DLD1 (cell line): ENCODE results near the gene MYCBP2.
"Not testable (repeated sequence)": the region's sequence is repeated elsewhere in the genome, so short reads cannot be mapped to it uniquely, and the experiment has no call there.

Experiments used
- in situ Hi-C: cut with HindIII; loops from 2 replicates; pipeline ENCODE4 v1.10.0; 2017; ENCODE audit warnings: low sequenced_read_pairs

The MYCBP2 gene

DNA sequence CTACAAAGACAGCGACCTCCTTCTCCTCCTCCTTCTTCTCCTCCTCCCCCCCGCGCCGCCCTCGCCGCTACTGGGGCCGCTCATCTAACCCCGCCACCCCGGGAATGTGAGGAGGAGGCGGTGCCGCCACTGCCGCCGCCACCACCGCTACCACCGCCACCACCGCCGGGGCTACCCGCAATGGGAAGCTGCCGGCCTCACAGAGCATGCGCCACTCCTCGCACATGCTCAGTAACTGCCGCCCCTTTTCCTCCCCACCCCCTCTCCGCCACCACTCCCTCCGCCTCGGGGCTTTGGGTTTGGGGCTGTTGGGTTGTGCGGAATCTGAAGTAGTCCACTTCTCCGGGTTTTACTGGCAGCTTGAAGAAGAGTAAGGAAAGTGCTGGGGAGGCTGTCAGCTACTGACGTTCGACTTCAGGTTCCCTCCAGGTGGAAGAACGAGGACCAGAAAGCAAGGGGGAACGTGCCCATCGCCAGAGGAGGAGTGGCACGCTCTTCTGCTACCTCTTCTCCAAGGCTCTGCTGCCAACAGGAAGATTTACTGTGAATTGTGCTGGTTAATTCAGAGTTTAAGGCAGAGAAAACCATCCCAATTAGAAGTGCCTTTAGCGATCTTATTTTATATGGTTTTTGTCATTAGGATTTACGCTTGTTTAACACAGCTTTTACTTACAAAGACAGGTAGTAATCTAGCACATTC lies at the start of gene MYCBP2:
MYCBP2 (minus strand) TSS at position 190 of the 700 bp plus-strand sequence. CDS start 319 bp downstream, outside the sequence.
- in situ Hi-C loops = no loop called here

DNA sequence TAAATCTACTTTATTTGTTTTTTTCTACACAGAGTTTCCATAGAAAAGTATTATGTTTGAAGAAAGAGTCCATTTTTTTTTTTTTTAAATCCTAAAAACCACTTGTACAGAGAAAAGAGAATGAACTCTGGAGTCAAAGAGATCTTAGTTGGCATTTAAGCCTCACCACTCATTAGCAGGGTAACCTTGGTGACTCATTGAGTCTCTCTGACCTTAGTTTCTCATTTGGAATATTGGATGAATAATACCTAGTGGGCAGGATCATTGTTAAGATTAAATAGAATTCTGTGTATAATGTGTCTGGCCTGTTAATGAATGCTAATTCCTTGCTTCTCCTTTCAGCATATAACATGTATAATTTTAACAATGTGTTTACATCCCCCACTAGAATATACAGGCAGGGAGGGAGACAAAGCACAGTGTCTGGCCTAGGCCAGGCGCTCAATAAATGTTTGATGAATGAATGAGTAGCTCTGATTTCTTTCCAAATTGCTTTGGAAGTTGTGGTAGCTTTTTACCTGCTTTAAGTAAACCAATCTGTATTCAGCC lies 48.7 kb upstream of the MYCBP2 start:
- in situ Hi-C loops = no loop called here

DNA sequence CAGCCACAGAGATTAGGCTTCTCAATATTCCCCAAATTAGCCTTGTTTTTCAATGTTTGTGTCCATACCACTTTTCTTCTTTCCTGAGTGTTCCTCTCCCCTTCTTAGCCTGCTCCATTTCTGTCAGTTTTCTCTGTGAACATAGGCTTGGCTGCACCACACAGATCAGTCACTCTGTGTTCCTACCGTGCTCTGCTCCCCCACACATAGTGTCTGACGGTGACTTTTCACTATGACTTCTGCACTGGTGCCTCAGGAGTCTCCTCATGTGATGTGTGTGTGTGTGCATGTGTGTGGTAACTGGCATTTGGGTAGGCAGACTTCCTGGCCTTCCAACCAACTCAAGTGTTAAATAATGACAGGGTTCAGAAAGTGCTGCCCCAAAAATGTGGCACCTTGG lies 47.9 kb upstream of the MYCBP2 start:
- in situ Hi-C loops = no loop called here

DNA sequence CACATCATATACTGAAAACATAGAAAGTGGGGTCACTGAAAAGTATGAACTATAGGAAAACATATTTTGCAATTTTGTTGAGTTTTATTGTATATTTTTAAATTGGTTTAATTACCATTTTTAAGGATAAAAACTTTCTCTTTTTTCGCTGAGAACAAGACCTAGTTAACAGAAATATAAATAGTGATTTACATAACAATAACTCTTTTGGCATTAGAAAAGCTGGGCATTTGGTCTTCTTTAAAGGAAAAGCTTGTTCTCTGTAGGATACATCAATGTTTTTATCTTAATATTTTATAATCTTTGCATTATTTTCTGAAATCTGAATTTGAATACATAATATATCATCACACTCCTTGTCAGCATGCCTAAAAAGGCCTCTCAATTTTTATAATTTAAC lies 47.4 kb upstream of the MYCBP2 start:
- in situ Hi-C loops = no loop called here

DNA sequence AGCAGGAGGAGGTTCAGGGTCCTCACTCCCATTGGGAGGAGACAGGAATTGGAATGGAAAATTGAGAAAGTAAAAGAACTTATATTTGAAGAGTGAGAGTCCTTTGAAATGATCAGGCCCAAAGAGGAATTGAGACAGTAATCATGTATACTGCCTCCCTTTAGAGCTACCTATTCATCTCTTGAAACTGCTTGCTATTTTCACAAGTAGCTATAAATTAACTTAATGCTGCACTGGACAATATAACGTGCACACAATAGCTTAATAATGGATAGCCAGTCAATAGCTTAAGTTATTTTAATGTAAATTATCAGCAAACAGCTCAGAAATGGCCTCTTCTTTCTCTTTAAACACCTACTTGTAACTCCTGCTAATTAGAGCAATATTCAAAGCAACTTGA lies 46.6 kb upstream of the MYCBP2 start:
- in situ Hi-C loops = no loop called here

DNA sequence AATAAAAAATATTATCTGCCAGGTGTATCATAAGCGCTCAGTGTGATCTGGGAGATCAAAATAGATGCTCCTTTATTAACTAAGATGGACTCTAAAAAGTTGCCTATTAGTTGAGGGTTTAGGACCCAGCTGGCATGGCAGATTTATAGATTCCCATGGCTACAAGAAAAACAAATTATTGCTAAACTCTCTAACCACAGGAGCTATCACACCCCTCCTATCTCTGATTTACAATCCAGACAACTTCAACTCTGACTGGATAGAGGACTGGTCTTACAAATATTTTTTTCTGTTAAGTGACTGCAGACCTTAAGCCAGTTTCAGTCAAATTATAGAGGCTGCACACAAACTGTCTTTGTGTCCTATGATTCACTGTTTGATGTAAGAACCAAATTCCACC lies 45.4 kb upstream of the MYCBP2 start:
- in situ Hi-C loops = no loop called here

DNA sequence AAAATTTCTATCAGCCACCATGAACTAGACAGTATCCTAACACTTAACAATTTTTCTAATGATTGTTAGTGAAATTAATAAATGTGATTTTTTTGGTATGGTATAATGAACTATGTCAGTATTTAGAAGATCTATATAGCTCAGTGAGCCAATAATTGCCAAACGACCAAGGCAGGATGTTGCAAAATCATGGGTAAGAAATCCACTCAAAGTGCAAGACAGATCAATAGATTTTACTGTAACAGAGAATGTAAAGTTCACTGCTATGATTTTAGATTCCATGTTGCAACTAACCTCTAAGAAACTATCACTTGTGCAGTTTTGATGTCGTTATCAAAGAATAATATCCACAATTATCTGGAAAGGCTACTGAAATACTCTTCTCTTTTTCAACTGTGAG lies 44.0 kb upstream of the MYCBP2 start:
- in situ Hi-C loops = no loop called here

DNA sequence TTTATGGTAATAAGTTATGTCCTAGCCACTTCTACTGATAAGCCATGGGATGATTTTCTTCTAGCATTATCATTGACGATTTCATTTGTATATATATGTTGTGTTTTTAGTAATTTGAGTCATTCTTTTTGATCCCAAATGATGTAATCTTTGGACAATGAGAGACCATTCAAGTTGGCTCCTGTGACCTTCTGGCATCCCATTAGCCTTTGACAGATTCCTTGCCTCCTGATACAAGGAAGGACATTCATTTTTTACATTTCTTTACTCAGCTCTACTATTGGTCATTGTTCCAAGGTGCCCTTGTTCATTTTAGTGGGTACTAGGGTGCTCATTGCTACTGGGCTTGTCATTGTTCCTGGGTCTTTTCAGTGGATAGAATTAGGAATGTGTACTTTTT lies 35.3 kb upstream of the MYCBP2 start:
- in situ Hi-C loops = no loop called here

DNA sequence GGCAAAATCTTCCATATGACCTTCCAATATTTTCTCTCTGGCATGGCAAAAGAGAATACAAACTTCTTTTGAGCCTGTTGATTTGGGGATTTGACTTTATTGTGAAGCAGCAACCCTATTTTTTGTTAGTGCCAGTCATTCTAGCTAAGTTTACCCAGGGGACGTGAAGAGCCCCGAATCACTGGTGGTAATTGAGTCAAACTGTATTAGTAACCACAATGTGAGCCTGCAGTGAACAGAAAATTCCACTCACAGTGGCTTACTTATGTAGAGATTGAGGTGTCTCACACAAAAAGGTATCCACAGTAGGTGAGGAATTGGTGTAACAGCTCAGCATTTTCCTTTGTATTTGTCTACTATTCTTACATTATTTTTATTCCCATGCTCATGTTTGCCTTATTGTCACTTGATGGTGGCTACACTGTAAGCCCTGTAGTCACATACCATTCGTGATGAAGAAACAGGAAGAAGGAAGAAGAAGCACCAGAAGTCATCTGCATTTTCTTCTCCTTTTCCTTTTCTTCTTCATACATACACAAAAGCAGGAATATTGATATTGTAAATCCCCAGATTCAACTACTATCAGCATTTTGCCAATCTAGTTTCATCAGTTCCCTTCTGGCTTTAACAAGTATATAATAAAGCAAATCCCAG lies 33.3 kb upstream of the MYCBP2 start:
- in situ Hi-C loops = no loop called here

DNA sequence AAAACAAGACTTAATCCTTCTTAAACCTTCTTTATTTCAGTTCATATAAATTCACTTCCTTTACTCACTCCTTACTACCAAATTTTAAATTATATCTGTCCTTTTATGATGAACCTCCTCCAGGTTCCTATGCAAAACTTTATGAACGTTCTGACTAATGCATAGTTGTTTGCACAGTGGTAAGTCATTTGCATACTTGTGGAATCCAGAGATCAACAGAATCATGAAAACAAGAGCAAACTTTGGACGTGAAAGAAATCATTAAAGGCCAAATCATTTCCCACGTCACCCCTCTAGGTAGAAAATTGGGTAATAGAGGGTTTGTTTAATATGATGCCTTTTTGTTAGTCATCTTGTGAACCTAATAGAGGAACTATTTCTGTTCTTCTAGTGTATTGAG lies 32.3 kb upstream of the MYCBP2 start:
- in situ Hi-C loops = no loop called here

- in situ Hi-C loops = no loop called here
Observed at GRCh38 chr13:77358001-77358400, 31.1 kb upstream of the MYCBP2 start.

GRCh38 chr13:77356155-77356554 lies 29.3 kb upstream of the MYCBP2 start:
- in situ Hi-C loops = no loop called here

- in situ Hi-C loops = no loop called here
Observed at GRCh38 chr13:77353995-77354394, 27.1 kb upstream of the MYCBP2 start.

- in situ Hi-C loops = no loop called here
Observed at GRCh38 chr13:77351315-77351714, 24.4 kb upstream of the MYCBP2 start.

DNA sequence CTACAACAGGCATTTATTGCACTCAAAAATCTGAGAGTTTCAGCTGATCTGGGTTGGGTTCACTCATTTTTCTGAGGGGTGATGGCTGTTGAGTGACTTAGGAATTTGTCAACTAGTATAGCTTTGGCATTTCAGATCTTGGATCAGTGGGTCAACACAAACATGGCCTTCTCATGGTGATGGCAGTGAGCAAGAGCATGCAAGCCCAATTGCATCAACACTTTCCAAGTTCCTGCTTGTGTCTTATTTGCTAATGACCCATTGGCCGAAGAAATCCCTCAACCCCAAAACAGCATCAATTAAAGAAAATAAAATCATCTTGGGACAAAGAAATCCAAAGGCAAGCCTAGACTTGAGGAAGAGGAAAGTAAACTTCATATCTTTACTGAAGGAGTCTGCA lies 23.9 kb upstream of the MYCBP2 start:
- in situ Hi-C loops = no loop called here

- in situ Hi-C loops = no loop called here
Observed at GRCh38 chr13:77349365-77349764, 22.5 kb upstream of the MYCBP2 start.

DNA sequence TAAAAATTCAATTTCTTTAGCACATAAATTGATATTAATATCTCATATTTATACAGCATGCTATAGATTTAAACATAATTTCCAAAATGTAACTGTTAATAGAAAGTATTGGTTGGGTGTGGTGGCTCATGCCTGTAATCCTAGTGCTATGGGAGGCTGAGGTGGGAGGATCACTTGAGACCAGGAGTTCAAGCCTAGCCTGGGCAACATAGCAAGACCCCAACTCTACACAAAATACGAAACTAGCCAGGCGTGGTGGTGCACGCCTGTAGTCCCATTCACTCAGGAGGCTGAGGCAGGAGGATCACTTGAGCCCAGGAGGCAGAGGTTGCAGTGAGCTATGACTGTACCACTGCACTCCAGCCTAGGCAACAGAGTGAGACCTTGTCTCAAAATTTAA lies 20.5 kb upstream of the MYCBP2 start:
- in situ Hi-C loops = not testable (repeated sequence)

- in situ Hi-C loops = no loop called here
Observed at GRCh38 chr13:77345150-77345780, 18.4 kb upstream of the MYCBP2 start.

DNA sequence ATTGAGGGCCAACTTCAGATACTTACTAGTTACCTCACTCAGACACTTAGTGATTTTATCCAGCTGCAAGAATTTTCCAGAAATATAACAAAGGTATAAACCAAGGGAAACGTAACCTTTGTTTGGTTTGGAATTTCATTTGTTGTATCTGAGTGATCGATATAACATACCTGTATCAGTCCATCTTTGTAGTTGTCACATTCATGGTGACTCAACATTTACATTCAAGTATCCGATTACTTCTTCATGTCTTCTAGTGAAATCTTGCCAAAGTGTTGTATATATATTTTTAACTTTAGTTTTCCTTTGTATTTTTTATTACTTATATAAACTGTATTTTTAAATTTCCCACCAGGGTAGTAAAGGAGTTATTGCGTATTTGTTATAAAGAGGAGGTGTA lies 16.9 kb upstream of the MYCBP2 start:
- in situ Hi-C loops = no loop called here

- in situ Hi-C loops = no loop called here
Observed at GRCh38 chr13:77339408-77339807, 12.5 kb upstream of the MYCBP2 start.

- in situ Hi-C loops = no loop called here
Observed at GRCh38 chr13:77338961-77339401, 12.1 kb upstream of the MYCBP2 start.

DNA sequence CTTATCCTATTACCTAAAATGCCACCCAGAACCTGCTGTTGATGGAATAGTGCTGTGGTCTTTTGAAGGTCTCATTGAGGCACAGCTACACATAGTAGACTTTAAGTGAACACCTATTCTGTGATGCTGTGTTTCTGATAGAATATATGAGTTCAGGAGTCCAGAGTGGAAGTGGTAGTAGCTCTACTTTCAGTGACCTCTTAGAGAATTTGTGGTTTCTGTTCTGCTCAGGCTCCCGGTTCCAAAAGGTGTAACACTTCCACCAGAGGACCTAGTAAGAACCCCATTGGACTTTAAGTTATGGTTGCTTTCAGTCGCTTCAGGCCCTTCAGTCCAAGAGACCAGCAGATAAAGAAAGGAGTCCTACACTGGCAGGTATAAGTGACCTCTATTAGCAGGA lies 11.4 kb upstream of the MYCBP2 start:
- in situ Hi-C loops = no loop called here
